HG03135 (cell line): Measurements from ENCODE around the gene FGF18.
A peak's percentile ranks its signal among the peaks of the same experiment; 100 is the strongest.
"Not testable (repeated sequence)": the region's sequence is repeated elsewhere in the genome, so short reads cannot be mapped to it uniquely, and the experiment has no call there.

ENCODE experiments used
- ATAC-seq: cut with Tn5 transposase; IDR thresholded peaks from one replicate; pipeline ENCODE4 v1.9.1; 2021; ENCODE audit warnings: mild to moderate bottlenecking, moderate library complexity; ENCODE audit not compliant: unreplicated experiment

The FGF18 gene

GRCh38 chr5:171418982-171419687, at the start of gene FGF18:
Gene FGF18 (plus strand): TSS chr5:171419647. CDS start chr5:171420200, 553 bp downstream.
- no peak for ATAC-seq

GRCh38 chr5:171369898-171370297, 49.5 kb upstream of the FGF18 start:
- no peak for ATAC-seq

- ATAC-seq, result not testable (repeated sequence)
Measured at GRCh38 chr5:171370881-171371280, 48.6 kb upstream of the FGF18 start.

- no peak for ATAC-seq
Measured at GRCh38 chr5:171371326-171371725, 48.1 kb upstream of the FGF18 start.

GRCh38 chr5:171379961-171380360, 39.5 kb upstream of the FGF18 start:
- ATAC-seq, result no peak

- ATAC-seq, result not testable (repeated sequence)
Measured at GRCh38 chr5:171384416-171384815, 35.0 kb upstream of the FGF18 start.

GRCh38 chr5:171384999-171385398, 34.4 kb upstream of the FGF18 start:
- ATAC-seq, result not testable (repeated sequence)

- ATAC-seq, result no peak
Measured at GRCh38 chr5:171386006-171386671, 33.3 kb upstream of the FGF18 start.

- ATAC-seq, result no peak
Measured at GRCh38 chr5:171386861-171387344, 32.5 kb upstream of the FGF18 start.

GRCh38 chr5:171387345-171387969, 32.0 kb upstream of the FGF18 start, which contains the start of gene NPM1:
Gene NPM1 (plus strand): TSS chr5:171387849. CDS start chr5:171387949, 100 bp downstream.
- ATAC-seq, result peak; percentile 80

- peak; percentile 43 for ATAC-seq
Measured at GRCh38 chr5:171387970-171388815, 31.3 kb upstream of the FGF18 start.

GRCh38 chr5:171388816-171389168, 30.7 kb upstream of the FGF18 start:
- no peak for ATAC-seq

- no peak for ATAC-seq
Measured at GRCh38 chr5:171390883-171391677, 28.4 kb upstream of the FGF18 start.

GRCh38 chr5:171391996-171392577, 27.4 kb upstream of the FGF18 start:
- no peak for ATAC-seq

- no peak for ATAC-seq
Measured at GRCh38 chr5:171392585-171393159, 26.8 kb upstream of the FGF18 start.

GRCh38 chr5:171395042-171395441, 24.4 kb upstream of the FGF18 start:
- no peak for ATAC-seq

GRCh38 chr5:171396583-171396982, 22.9 kb upstream of the FGF18 start:
- not testable (repeated sequence) for ATAC-seq

- no peak for ATAC-seq
Measured at GRCh38 chr5:171397190-171397589, 22.3 kb upstream of the FGF18 start.

GRCh38 chr5:171397599-171397998, 21.8 kb upstream of the FGF18 start:
- no peak for ATAC-seq
